ENCODE data around the gene PPFIA4.

Gene PPFIA4

DNA sequence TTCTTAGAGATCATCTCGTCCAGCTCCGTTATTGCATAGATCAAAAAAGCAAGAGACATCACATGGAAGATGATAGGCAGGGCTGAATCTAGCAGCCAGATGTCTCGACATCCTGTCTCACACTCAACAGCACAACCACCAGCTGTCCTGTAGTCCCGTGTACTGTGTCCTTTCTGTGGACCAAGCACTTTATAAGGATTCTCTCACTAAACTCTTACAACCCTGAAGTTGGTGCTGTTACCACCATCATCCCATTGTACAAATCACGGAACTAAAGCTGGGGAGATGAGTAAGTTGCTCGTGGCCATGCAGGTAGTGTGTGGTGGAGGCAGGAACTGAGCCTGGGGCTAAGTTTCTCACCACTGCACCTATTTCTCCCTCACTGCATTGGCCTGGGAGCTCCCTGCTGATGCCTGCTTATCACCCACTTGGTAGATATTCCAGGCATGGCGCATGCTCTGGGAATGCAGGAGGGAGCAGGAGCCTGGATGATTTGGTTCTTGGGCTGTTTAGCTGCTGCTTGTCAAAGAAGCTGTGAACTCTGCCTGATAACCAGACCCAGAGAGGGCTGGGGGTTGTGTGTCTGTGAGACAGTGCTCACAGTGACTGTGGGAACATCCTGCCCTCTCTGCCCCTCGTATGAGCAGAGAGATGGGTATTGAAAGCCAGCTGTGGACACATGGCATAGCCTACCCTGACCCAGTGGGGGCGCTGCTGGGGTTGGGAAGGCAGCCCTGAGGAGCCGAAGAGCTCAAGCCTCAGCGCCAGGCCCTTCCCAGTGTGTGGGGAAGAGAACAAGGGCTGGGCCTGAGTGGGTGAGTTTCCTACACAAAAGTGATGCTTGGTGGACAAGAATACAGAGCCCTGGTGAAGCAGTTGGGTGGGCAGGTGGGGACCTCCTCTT lies 13.6 kb downstream of the PPFIA4 start:
- DNase-seq (ENCODE audit: low read depth in 2 of 3, low spot score in 1 of 3) = no peak

DNA sequence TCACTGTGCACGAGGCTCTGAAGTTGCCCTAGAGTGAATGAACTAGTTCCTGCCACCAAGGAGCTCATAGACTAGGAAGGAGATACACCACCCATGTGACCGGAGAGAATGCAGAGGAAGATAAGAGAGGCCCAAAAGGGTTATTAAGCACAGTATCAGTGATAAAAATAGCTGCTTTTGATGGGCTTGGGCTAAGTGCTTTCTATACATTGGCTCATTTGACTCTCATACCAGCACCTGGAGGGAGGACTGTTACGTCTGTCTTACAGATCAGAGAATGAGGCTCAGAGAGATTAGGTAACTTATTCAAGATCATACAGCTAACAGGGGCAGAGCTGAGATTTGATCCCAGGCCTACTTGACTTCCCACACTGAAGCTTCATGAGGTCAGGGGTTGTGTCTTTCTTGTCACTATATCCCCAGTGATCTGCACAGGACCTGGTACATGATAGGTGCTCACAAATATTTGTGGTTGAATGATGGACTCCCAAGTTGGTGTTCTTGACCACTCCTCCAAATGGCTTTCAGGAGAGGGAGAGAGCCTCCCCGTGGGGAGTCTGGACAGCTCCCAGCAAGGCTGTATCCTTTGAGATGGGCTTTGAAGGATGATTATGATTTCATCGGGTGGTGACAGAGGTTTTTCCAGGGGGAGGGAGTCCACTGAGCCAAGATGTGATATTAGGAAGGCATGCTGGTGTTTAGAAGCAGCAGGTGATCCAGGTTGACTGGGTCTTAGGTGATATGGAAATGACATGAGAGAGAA lies 14.4 kb downstream of the PPFIA4 start:
- DNase-seq (ENCODE audit: low read depth in 2 of 3, low spot score in 1 of 3) = no peak

GRCh38 chr1:203041351-203041932 lies 15.2 kb downstream of the PPFIA4 start:
- DNase-seq (ENCODE audit: low read depth in 2 of 3, low spot score in 1 of 3) = no peak

GRCh38 chr1:203043830-203044545 lies 17.7 kb downstream of the PPFIA4 start:
- DNase-seq (ENCODE audit: low read depth in 2 of 3, low spot score in 1 of 3) = no peak

DNA sequence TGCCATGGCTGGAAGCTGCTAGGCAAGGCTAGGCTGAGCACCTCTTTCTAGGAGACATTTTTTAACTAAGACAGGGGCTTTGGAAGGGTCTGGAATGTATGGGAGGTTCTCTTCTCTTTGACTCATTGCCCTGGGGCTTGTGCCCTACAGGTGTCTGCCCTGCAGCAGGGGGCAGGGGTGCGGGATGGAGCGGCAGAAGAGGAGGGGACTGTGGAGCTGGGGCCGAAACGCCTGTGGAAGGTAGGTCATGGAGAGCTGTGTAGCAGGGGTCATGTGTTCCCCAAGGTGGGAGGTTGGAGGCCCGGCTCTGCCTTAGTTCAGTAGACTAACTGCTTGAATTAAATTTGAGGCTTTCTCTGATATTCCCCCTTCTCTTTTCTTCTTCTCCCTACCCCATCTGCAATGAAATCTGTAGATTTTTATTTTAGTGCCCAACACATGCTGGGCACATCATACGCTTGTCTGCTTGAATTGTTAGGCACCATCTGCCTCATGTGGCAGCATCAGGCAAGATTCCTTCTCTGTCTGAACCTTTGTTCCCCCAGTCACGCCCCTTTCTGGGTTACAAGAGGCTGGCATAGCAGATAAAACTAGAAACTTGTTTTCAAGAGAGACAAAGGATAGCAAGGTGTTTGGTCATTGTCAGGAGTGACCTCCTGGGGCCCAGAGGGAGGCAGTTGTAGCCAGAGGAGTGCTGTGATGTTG lies 18.4 kb downstream of the PPFIA4 start:
- no peak for DNase-seq (ENCODE audit: low read depth in 2 of 3, low spot score in 1 of 3)

GRCh38 chr1:203045336-203045735 lies 19.0 kb downstream of the PPFIA4 start:
- no peak for DNase-seq (ENCODE audit: low read depth in 2 of 3, low spot score in 1 of 3)

- DNase-seq (ENCODE audit: low read depth in 2 of 3, low spot score in 1 of 3) = no peak
Measured at GRCh38 chr1:203045821-203046594, 19.7 kb downstream of the PPFIA4 start.

DNA sequence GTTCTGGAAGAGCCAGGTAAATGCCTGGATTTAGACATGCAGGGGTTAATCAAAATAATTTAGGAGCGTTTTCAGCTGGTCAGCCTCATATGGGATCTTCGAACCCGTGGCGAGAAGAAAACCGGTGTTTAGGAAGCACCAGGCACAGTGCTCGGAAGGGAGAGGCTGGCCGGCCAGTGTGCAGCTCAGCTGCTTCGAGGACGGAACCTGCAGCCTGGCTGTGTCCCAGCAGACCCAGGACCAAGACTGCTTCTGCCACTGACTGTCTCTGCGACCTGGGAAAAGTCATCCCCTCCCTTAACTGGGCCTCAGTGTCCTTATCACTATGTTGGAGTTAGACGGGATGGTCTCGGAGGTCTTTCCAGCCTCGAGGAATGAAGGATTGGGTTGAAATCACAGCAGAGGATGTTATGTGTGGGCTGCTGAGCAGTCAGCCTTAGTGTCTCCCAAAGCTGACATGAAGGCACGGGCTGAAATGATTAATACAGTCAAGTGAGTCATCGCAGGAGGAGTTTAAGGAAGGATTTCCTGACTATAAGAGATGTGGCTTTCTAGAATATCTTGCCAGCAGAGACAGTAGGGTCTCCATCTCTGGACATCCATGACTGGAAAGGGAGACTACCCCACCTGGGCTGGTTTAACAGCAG lies 20.8 kb downstream of the PPFIA4 start:
- no peak for DNase-seq (ENCODE audit: low read depth in 2 of 3, low spot score in 1 of 3)

DNA sequence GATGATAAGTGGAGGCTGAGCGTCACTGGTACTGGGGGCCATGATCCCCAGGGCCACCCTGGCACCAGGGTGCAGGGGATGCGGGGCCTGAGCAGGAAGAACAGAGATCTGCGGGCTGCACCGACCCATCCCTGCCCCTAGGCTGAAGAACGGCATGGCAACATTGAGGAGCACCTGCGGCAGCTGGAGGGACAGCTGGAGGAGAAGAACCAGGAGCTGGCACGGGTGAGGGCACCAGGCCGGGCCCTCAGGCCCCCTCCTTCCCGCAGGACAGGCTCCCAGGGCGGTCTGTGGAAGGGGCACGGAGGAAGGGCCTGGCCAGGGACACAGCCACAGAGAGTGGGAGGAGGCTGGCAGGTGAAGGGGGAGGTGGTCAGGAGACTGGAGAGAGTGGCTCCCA lies 21.8 kb downstream of the PPFIA4 start:
- DNase-seq (ENCODE audit: low read depth in 2 of 3, low spot score in 1 of 3) = no peak

- no peak for DNase-seq (ENCODE audit: low read depth in 2 of 3, low spot score in 1 of 3)
Measured at GRCh38 chr1:203048555-203049051, 22.3 kb downstream of the PPFIA4 start.

DNA sequence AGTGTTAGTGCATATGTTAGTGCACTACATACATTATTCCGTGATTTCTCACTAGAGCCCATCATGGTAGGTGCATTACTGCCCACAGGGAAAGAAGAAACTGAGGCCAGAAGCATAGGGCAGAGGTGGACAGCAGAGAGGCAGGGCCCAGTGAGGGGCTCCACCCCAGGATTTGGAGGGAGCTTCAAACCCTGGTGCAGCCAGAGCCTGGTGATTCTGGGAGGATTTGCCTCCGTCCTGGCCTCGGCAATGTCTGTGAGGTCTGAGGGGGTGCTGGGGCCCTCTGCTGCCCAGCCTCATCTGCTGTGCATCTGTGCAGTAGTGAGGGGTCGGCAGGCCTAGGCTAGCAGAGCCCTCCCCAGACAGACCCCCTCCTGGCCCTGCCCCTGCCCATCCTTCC lies 22.8 kb downstream of the PPFIA4 start:
- DNase-seq (ENCODE audit: low read depth in 2 of 3, low spot score in 1 of 3) = no peak

DNA sequence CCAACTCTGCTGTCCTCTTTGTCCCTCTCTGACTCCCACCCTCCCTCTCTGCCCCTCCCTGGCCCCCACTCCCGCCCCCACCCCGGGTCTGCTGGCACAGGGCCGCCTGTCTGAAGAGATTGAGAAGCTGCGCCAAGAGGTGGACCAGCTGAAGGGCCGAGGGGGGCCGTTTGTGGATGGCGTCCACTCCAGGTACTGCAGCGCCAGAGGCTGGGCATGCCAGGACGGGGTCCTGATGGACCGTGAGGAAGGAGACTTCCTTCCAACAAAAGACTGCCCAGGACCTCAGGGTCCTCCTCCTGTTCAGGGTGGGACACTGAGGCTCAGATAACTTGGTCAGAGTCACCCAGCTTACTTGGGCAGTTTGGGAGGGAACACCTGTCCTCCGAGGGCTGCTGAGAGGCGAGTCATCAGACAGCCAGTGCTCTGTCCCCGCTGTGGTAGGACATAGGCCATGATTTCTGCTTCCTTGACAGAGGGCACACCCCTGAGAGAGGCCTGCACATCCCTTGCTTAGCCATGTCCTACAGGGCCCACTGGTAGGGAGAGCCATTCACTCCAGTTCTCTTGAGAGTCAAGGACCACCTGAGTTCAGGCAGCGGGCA lies 23.4 kb downstream of the PPFIA4 start:
- DNase-seq (ENCODE audit: low read depth in 2 of 3, low spot score in 1 of 3) = no peak

DNA sequence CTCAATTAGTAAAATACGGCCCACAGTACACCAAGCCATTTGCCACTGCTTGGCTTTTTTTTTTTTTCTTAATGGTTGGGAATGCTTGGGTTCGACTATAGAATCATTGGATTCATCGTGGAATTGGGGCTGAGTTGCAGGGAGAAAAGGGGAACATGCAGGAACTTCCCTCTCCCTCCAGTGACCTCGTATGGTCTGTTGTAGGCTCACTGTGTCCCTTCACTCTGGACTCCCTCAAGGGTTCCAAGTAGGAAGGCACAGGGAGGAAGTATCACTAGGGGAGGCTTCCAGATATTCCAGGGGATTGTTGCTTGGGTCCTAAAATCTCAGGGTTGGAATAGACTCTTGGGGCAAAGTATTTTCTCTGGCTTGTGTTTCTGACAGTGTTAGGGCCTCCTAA lies 24.5 kb downstream of the PPFIA4 start:
- DNase-seq (ENCODE audit: low read depth in 2 of 3, low spot score in 1 of 3) = no peak

- no peak for DNase-seq (ENCODE audit: low read depth in 2 of 3, low spot score in 1 of 3)
Measured at GRCh38 chr1:203051841-203052324, 25.6 kb downstream of the PPFIA4 start.

DNA sequence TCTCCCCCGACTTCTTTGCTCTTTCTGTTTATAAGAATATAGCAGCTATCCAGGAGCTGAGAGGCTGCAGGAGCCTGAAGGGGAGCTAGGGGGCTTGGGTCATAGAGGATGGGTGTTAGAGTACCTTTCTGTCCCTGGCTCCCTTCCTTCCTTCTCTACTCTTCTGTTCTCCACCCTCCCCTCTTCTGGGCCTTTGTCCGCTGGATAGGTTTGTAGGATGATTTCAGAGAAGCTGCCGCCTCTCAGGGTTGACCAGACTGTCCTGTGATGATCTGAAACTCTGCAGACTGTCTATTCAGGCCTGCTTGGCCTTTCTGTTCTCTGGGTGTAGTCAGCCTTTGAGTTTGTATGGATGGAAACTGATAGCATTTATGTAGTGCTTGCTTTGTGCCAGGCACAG lies 26.3 kb downstream of the PPFIA4 start:
- DNase-seq (ENCODE audit: low read depth in 2 of 3, low spot score in 1 of 3) = no peak

DNA sequence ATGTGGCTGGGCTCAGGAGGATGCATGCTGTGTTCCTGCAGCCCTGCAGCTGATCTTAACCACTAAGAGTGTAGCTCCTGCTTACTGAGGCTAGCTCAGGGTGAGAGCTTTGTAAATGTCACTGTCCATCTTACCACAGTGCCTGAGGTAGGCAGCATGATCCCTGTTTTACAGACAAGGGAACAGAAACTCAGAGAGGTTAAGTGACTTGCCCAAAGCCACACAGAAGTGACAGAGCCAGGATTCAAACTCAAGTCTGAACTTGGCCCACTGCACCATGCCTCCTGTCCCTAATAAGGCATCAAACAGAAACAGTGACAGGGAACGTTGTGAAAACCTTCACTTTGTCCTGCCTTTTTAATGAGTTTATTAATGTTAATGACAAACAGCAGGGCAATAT lies 27.9 kb downstream of the PPFIA4 start:
- DNase-seq (ENCODE audit: low read depth in 2 of 3, low spot score in 1 of 3) = no peak

DNA sequence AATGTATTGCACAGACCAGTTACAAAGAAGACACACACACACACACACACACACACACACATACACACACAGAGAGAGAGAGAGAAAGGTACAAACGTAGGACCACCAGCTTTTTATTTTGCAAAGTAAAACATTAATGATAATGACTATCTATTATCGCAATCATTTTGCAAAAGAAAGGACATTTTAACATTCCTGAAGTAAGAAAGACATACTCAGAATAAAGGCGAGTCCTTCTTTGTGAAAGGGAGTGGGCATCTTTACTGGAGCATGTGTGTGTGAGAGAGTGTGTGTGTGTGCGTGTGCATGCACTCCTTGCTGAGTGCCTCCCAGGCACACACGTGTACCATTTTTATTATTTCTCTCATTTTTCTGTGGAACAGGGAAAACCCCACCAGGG lies 28.4 kb downstream of the PPFIA4 start:
- DNase-seq (ENCODE audit: low read depth in 2 of 3, low spot score in 1 of 3) = no peak

DNA sequence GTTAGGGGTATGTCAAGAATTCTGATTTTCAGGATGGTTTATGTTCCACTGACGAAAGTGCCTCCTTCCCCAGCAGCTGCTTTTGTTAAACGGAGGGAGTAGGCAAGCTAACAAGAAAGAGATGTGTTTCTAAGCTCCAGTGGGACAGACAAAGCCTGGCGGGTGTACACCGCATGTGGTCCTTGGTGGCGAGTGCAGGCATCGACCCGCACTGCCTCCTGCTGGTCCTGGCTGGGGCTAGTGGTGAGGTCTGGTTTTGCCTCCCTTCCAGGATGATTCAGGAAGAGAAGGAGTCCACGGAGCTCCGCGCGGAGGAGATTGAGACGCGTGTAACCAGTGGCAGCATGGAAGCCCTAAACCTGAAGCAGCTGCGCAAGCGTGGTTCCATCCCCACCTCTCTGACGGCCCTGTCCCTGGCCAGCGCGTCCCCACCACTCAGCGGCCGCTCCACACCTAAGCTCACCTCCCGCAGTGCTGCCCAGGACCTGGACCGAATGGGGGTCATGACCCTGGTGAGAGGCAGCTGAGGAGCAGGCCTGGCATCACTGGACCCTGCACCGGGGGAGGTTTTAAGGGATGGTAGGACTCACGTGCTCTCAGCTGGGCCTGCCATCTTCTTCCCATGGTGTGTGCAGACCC lies 29.0 kb downstream of the PPFIA4 start:
- DNase-seq (ENCODE audit: low read depth in 2 of 3, low spot score in 1 of 3) = no peak

Data from stimulated activated CD4-positive, alpha-beta T cell treated with anti-CD3 and anti-CD28 coated beads, Interleukin-12 subunit alpha, Interleukin-12 subunit beta, amount 100 ng/mL, for 48 hours (primary cell).